Transverse colon (tissue), 4 donors: ENCODE measurements around the gene MECR. TPM values are rescaled to one million over a fixed set of nuclear protein-coding genes. Genes with fewer than 3 reads are reported as not detected.

Experiments used
- DNase-seq: peaks from one replicate; pipeline ENCODE4 v3.0.0-alpha.2; 2019
- H3K27ac ChIP-seq, 4 donors: fragments of 200-600 bp; sonication (generic); 2 replicates each; pipeline ENCODE4 v1.5.1; 2016 to 2018; ENCODE audit warnings: inconsistent platforms in 4 of 4
- H3K27me3 ChIP-seq: fragments of 200-600 bp; sonication (generic); 2 replicates; pipeline ENCODE4 v1.5.1; 2017; ENCODE audit warnings: inconsistent platforms
- H3K36me3 ChIP-seq, 4 donors: fragments of 200-600 bp; sonication (generic); 2 replicates each; pipeline ENCODE4 v1.5.1; 2017 to 2019; ENCODE audit warnings: inconsistent platforms in 4 of 4
- H3K4me1 ChIP-seq, 4 donors: fragments of 200-600 bp; sonication (generic); 2 replicates each; pipeline ENCODE4 v1.5.1; 2017 to 2020; ENCODE audit warnings: inconsistent platforms in 4 of 4
- H3K4me3 ChIP-seq, 4 donors: fragments of 200-600 bp; sonication (generic); 1 replicate in 1 of 4; 2 replicates in 3 of 4; pipeline versions ENCODE4 v1.5.1 to v1.6.1; 2017 to 2019; ENCODE audit warnings: inconsistent platforms in 4 of 4
- H3K9me3 ChIP-seq, 2 donors: fragments of 200-600 bp; sonication (generic); 2 replicates each; pipeline ENCODE4 v1.5.1; 2017 to 2019; ENCODE audit warnings: inconsistent platforms in 2 of 2
- EP300 ChIP-seq: sonication (generic); formaldehyde crosslinking; IDR thresholded peaks from one replicate; pipeline ENCODE4 v1.6.1; 2017; ENCODE audit warnings: antibody characterized with exemption, low read depth
- POLR2A ChIP-seq: fragments of 450-650 bp; IDR thresholded peaks from one replicate; pipeline ENCODE4 v1.6.1; 2016; ENCODE audit warnings: antibody characterized with exemption, mild to moderate bottlenecking, moderate library complexity
- POLR2AphosphoS5 ChIP-seq, 3 donors: sonication (generic); formaldehyde crosslinking; IDR thresholded peaks; one replicate each; pipeline ENCODE4 v1.6.1; 2016; ENCODE audit warnings: antibody characterized with exemption in 3 of 3
- WGBS, 2 donors: methylation state at CpG; one replicate each; pipeline ENCODE4 v1.1.5; 2018; ENCODE audit warnings: low coverage in 1 of 2; 5-methylcytosine and 5-hydroxymethylcytosine counted together
- in situ Hi-C, 4 donors: fragments of 200-750 bp; cut with MboI; loops; one replicate each; pipeline versions ENCODE4 v1.15.0 to v1.15.1; 2017; ENCODE audit warnings: low sequenced_read_pairs in 3 of 4, low pct_ligation_motif_present in 1 of 4, low pct_unique_long_range_greater_than_20kb in 1 of 4
- intact Hi-C: fragments of 100-400 bp; cut with DNase I; formaldehyde crosslinking; loops from one replicate; pipeline ENCODE4 v1.15.1; 2023; ENCODE audit warnings: low total_unique reads
- total RNA-seq, 4 donors: library from RNA; depleted of rRNA; stranded (reverse); fragments of >200 nt; gene quantifications; one replicate each; pipeline ENCODE4 v1.1.0, GENCODE V29; 2016
- TF ChIP-seq, protein P1 (sequence below), 5 experiments: fragments of 200-600 bp in 3 of 5; fragments of 450-650 bp in 2 of 5; sonication (generic) in 3 of 5; IDR thresholded peaks; 1 replicate in 2 of 5; 2 replicates in 3 of 5; pipeline ENCODE4 v1.5.1; 2016 to 2017; ENCODE audit warnings: antibody characterized with exemption in 5 of 5, inconsistent platforms in 3 of 5, mild to moderate bottlenecking in 2 of 5, moderate library complexity in 1 of 5

Gene MECR
- total RNA-seq, 4 donors from 2014 or later, result 5.2 to 16.0 (median 12.2) TPM; not detected in 1

DNA sequence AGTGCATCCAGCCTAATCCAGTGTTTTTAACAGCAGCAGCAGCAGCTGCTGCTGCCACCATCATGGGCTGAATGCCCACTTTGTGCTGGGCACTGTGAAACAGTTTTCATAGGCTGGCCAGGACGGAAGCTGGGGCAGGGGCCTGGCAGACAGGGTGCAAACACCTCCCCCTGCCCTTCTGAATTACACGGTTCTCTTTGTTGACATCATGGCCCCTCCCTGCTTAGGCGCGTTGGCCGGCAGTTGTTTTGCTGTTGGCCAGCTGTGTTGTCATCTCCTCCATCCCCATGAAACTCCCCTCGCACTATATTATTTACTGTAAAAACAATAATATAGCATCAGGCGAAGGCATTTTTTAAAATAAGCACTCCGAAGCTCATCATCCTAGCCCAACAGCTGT is 38.6 kb upstream of the MECR start:
- peaks cover 10 to 26% (median 23%) of the 10 kb centered on the region in 4 donors for H3K4me1 ChIP-seq
- no peaks in the 10 kb centered on the region for H3K36me3 ChIP-seq
- no peak for TF ChIP-seq POLR2AphosphoS5 (IDR thresholded peaks at IDR 0.05)
- TF ChIP-seq, protein P1, sequence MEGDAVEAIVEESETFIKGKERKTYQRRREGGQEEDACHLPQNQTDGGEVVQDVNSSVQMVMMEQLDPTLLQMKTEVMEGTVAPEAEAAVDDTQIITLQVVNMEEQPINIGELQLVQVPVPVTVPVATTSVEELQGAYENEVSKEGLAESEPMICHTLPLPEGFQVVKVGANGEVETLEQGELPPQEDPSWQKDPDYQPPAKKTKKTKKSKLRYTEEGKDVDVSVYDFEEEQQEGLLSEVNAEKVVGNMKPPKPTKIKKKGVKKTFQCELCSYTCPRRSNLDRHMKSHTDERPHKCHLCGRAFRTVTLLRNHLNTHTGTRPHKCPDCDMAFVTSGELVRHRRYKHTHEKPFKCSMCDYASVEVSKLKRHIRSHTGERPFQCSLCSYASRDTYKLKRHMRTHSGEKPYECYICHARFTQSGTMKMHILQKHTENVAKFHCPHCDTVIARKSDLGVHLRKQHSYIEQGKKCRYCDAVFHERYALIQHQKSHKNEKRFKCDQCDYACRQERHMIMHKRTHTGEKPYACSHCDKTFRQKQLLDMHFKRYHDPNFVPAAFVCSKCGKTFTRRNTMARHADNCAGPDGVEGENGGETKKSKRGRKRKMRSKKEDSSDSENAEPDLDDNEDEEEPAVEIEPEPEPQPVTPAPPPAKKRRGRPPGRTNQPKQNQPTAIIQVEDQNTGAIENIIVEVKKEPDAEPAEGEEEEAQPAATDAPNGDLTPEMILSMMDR (IDR thresholded peaks at IDR 0.05), result no peak
- no peak for TF ChIP-seq POLR2A
- no peak for TF ChIP-seq EP300
- in situ Hi-C loops (loop anchor here in 2 of 4 donors (25.0 kb wide), 2 partner anchors 518 to 818 kb away; no protein-coding TSS in a partner anchor), intact Hi-C loops (no loop called here)
- 56 to 83% methylated on average over 2 to 8 of the region's 8 CpGs for WGBS, 2 donors
- no peak for DNase-seq
- H3K27ac ChIP-seq, result no peak overlapping the region
- no peak overlapping the region for H3K4me3 ChIP-seq
- H3K9me3 ChIP-seq, result no peaks in the 10 kb centered on the region
- H3K27me3 ChIP-seq, result no peaks in the 10 kb centered on the region

DNA sequence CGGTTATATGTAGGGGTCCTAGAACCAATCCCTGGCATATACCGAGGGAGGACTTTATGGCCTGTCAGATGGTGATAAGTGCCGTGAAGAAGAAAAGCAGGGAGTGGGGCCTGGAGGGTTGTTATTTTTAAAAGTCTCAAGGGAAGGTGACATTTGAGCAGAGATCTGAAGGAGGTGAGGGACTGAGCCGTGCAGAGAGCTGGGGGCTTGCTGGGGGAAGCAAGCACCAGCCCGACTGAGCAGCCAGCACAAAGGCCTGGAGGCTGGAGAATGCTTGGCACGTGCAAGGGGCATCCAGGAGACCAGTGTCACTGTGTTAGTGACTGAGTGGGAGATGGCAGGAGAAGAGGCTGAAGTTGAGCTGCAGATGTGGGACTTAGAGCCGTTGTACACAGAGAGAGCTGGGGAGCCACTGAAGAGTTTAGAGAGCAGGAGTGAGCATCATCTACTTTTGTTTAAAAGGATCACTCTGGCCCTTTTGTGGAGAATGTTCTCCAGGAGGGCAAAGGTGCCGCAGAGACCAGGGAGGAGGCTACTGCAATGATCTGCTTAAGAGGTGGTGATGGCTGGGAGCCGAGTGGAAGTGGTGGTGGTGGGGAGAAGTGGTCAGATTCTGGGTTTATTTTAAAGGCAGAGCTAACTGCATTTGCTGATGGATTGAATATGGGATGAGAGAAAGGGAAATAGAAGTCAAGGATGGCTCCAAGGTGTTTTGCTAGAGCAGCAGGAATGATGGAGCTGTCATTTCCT is 36.8 kb upstream of the MECR start:
- 65 to 73% methylated on average over 9 of the region's 9 CpGs for WGBS, 2 donors

DNA sequence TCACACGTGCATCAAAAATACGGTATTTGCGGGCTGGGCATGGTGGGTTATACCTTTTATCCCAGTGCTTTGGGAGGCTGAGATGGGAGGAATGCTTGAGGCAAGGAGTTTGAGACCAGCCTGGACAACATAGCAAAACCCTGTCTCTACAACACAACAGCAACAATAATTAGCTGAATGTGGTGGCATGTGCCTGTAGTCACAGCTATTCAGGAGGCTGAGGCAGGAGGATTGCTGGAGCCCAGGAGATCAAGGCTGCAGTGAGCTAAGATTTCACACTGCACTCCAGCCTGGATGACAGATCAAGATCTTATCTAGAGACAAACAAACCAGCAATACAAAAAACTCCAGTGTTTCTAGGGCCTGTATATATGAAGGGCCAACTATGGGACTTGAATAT is 36.2 kb upstream of the MECR start:
- no peak for TF ChIP-seq EP300
- TF ChIP-seq, protein P1 (IDR thresholded peaks at IDR 0.05), result no peak
- no peak for TF ChIP-seq POLR2AphosphoS5 (IDR thresholded peaks at IDR 0.05)
- no peak for TF ChIP-seq POLR2A
- Histone ChIP-seq H3K27ac (no peak overlapping the region), H3K27me3 (no peaks in the 10 kb centered on the region), H3K9me3 (no peaks in the 10 kb centered on the region), H3K4me3 (no peak overlapping the region), H3K36me3 (no peaks in the 10 kb centered on the region), H3K4me1 (peaks cover 7 to 21% (median 18%) of the 10 kb centered on the region in 4 donors)
- DNase-seq, result no peak
- intact Hi-C loops, result no loop called here
- in situ Hi-C loops, result loop anchor here in 2 of 4 donors (25.0 kb wide), 2 partner anchors 520 to 820 kb away; no protein-coding TSS in a partner anchor
- WGBS, 2 donors, result 92% methylated on average over 3 of the region's 3 CpGs; no CpG with 5 or more reads in 1 of the 2 donors

More for the DNA sequence above, 36.8 kb upstream of the MECR start:
- Histone ChIP-seq H3K4me3 (no peak overlapping the region), H3K36me3 (no peaks in the 10 kb centered on the region), H3K27ac (no peak overlapping the region), H3K27me3 (no peaks in the 10 kb centered on the region), H3K9me3 (no peaks in the 10 kb centered on the region), H3K4me1 (peaks cover 10 to 26% (median 23%) of the 10 kb centered on the region in 4 donors)
- intact Hi-C loops, result no loop called here
- DNase-seq, result no peak
- TF ChIP-seq, protein P1 (IDR thresholded peaks at IDR 0.05), result no peak
- TF ChIP-seq POLR2A, result no peak
- TF ChIP-seq POLR2AphosphoS5 (IDR thresholded peaks at IDR 0.05), result no peak
- no peak for TF ChIP-seq EP300
- in situ Hi-C loops, result loop anchor here in 2 of 4 donors (25.0 kb wide), 2 partner anchors 520 to 820 kb away; no protein-coding TSS in a partner anchor

DNA sequence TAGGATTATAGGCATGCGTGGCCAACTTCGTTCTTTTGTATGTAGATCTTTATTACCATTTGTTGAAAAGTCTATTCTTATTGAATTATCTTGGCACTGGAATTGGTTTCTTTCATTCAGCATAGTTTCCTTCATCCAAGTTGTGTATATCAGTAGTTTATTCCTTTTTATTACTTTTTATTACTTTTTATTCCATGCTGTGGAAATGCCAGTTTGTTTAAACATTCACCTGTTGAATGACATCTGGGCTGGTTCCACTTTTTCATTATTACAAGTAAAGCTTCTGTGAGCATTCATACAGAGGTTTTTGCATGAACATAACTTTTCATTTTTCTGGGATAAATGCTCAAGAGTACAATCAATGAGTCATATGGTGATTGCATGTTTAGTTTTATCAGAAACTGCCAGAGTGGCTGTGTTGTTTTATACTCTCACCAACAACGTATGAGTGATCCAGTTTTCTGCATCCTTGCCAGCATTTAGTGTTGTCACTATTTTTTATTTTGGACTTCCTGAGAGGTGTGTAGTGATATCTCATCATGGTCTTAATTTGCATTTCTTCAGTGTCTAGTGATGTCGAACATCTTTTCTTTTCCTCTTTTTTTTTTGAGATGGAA is 34.1 kb upstream of the MECR start:
- H3K27me3 ChIP-seq, result peaks cover 6% of the 10 kb centered on the region
- H3K36me3 ChIP-seq, result no peaks in the 10 kb centered on the region
- H3K4me3 ChIP-seq, result no peak overlapping the region
- in situ Hi-C loops (loop anchor here in 2 of 4 donors (25.0 kb wide), 2 partner anchors 522 to 822 kb away; no protein-coding TSS in a partner anchor), intact Hi-C loops (no loop called here)
- H3K9me3 ChIP-seq, result no peaks in the 10 kb centered on the region
- WGBS, 2 donors, result 31 to 45% methylated on average over 2 to 4 of the region's 4 CpGs
- TF ChIP-seq POLR2A (no peak), EP300 (no peak), POLR2AphosphoS5 (IDR thresholded peaks at IDR 0.05) (no peak)
- TF ChIP-seq, protein P1 (IDR thresholded peaks at IDR 0.05), result no peak
- H3K27ac ChIP-seq, result peak overlapping the region in 3 of 4 donors; percentile 4 to 59 (median 52)
- H3K4me1 ChIP-seq, result peaks cover 0 to 12% (median 7%) of the 10 kb centered on the region in 4 donors
- no peak for DNase-seq
